Liver (tissue), 3 donors: ENCODE results near the gene TRIP12.

Experiments used
- CTCF ChIP-seq: fragments of 150-350 bp; IDR thresholded peaks from 2 replicates; pipeline ENCODE4 v1.5.1; 2017; ENCODE audit warnings: improper control_type of control experiment, low read depth, low read length; ENCODE audit not compliant: missing input control
- FOXA1 ChIP-seq: IDR thresholded peaks from 2 replicates; pipeline ENCODE4 v1.6.1; 2016; ENCODE audit warnings: antibody characterized with exemption
- JUND ChIP-seq, 2 donors: IDR thresholded peaks; 2 replicates each; pipeline ENCODE4 v1.6.1; 2016; ENCODE audit warnings: antibody characterized with exemption in 2 of 2
- MAX ChIP-seq: IDR thresholded peaks from 2 replicates; pipeline ENCODE4 v1.6.1; 2016; ENCODE audit warnings: antibody characterized with exemption
- RAD21 ChIP-seq, 2 donors: IDR thresholded peaks; 2 replicates each; pipeline ENCODE4 v1.6.1; 2016; ENCODE audit warnings: antibody characterized with exemption in 2 of 2, mild to moderate bottlenecking in 2 of 2
- REST ChIP-seq: IDR thresholded peaks from 2 replicates; pipeline ENCODE4 v1.6.1; 2016; ENCODE audit warnings: antibody characterized with exemption, mild to moderate bottlenecking
- YY1 ChIP-seq: IDR thresholded peaks from 2 replicates; pipeline ENCODE4 v1.6.1; 2016; ENCODE audit warnings: antibody characterized with exemption, mild to moderate bottlenecking
- ZBTB33 ChIP-seq: IDR thresholded peaks from 2 replicates; pipeline ENCODE4 v1.6.1; 2016; ENCODE audit warnings: antibody characterized with exemption
- donor health status: healthy.
- donor health status: healthy.

GRCh38 chr2:229925201-229925600 lies 3.4 kb upstream of the TRIP12 start:
- TF ChIP-seq CTCF (no peak), RAD21 (IDR thresholded peaks at IDR 0.05) (no peak), YY1 (no peak), FOXA1 (no peak), MAX (no peak), ZBTB33 (no peak), REST (no peak), JUND (IDR thresholded peaks at IDR 0.05) (no peak)
